Prostate gland (tissue), 2 donors: ENCODE measurements around the gene CREB3L2.

Experiments
- CTCF ChIP-seq, 4 experiments: fragments of 200-600 bp in 2 of 4; fragments of 450-650 bp in 2 of 4; sonication (generic) in 2 of 4; IDR thresholded peaks; 1 replicate in 3 of 4; 2 replicates in 1 of 4; pipeline ENCODE4 v1.5.1; 2016 to 2019; ENCODE audit warnings: antibody characterized with exemption in 4 of 4, mild to moderate bottlenecking in 2 of 4, moderate library complexity in 2 of 4
- POLR2A ChIP-seq: fragments of 450-650 bp; IDR thresholded peaks from one replicate; pipeline ENCODE4 v1.6.1; 2016; ENCODE audit warnings: antibody characterized with exemption, mild to moderate bottlenecking
- POLR2AphosphoS5 ChIP-seq: sonication (generic); formaldehyde crosslinking; IDR thresholded peaks from one replicate; pipeline ENCODE4 v1.6.1; 2017; ENCODE audit warnings: antibody characterized with exemption

- no peak for TF ChIP-seq POLR2A
- TF ChIP-seq CTCF (IDR thresholded peaks at IDR 0.05): no peak
- TF ChIP-seq POLR2AphosphoS5: no peak
Observed at GRCh38 chr7:137908106-137908505, 93.8 kb downstream of the CREB3L2 start.
